Ishikawa (cell line): ENCODE measurements around the gene STMN1.

ENCODE experiments used
- CEBPB ChIP-seq: IDR thresholded peaks from 2 replicates; pipeline ENCODE4 v1.6.1; 2012
- CREB1 ChIP-seq: IDR thresholded peaks from 2 replicates; pipeline ENCODE4 v1.6.1; 2012; ENCODE audit warnings: low read depth
- EGR1 ChIP-seq: IDR thresholded peaks from 2 replicates; pipeline ENCODE4 v1.6.1; 2012
- EP300 ChIP-seq: IDR thresholded peaks from 2 replicates; pipeline ENCODE4 v1.6.1; 2012; ENCODE audit warnings: borderline replicate concordance
- FOXM1 ChIP-seq: IDR thresholded peaks from 2 replicates; pipeline ENCODE4 v1.6.1; 2012; ENCODE audit warnings: low read depth, borderline replicate concordance
- MAX ChIP-seq: IDR thresholded peaks from 2 replicates; pipeline ENCODE4 v1.6.1; 2012
- NFIC ChIP-seq: IDR thresholded peaks from 2 replicates; pipeline ENCODE4 v1.6.1; 2012
- RAD21 ChIP-seq: IDR thresholded peaks from 2 replicates; pipeline ENCODE4 v1.6.1; 2012; ENCODE audit warnings: low read depth
- REST ChIP-seq: IDR thresholded peaks from 2 replicates; pipeline ENCODE4 v1.6.1; 2012; ENCODE audit warnings: low read depth, mild to moderate bottlenecking
- TAF1 ChIP-seq: IDR thresholded peaks from 2 replicates; pipeline ENCODE4 v1.6.1; 2012; ENCODE audit warnings: low read depth, mild to moderate bottlenecking
- TCF12 ChIP-seq: IDR thresholded peaks from 2 replicates; pipeline ENCODE4 v1.6.1; 2012; ENCODE audit warnings: low read depth
- TEAD4 ChIP-seq: IDR thresholded peaks from 2 replicates; pipeline ENCODE4 v1.6.1; 2012
- YY1 ChIP-seq: IDR thresholded peaks from 2 replicates; pipeline ENCODE4 v1.6.1; 2012; ENCODE audit warnings: low read depth
- ZBTB7A ChIP-seq: IDR thresholded peaks from 2 replicates; pipeline ENCODE4 v1.6.1; 2012; ENCODE audit warnings: low read depth

GRCh38 chr1:25955553-25955952 is 49.3 kb upstream of the STMN1 start:
- TF ChIP-seq EGR1: no peak
- TF ChIP-seq REST: no peak
- no peak for TF ChIP-seq EP300
- TF ChIP-seq RAD21: no peak
- TF ChIP-seq MAX: no peak
- TF ChIP-seq CEBPB: no peak
- no peak for TF ChIP-seq YY1
- TF ChIP-seq ZBTB7A: no peak
- TF ChIP-seq TAF1: no peak
- TF ChIP-seq NFIC: no peak
- no peak for TF ChIP-seq CREB1
- no peak for TF ChIP-seq TEAD4
- TF ChIP-seq FOXM1: no peak
- no peak for TF ChIP-seq TCF12
